GM19025 (cell line): Measurements from ENCODE around the gene ARX.

Experiments
- ATAC-seq: cut with Tn5 transposase; IDR thresholded peaks from one replicate; pipeline ENCODE4 v1.9.1; 2021; ENCODE audit warnings: mild to moderate bottlenecking, low read depth, moderate library complexity; ENCODE audit not compliant: unreplicated experiment

ARX gene

DNA sequence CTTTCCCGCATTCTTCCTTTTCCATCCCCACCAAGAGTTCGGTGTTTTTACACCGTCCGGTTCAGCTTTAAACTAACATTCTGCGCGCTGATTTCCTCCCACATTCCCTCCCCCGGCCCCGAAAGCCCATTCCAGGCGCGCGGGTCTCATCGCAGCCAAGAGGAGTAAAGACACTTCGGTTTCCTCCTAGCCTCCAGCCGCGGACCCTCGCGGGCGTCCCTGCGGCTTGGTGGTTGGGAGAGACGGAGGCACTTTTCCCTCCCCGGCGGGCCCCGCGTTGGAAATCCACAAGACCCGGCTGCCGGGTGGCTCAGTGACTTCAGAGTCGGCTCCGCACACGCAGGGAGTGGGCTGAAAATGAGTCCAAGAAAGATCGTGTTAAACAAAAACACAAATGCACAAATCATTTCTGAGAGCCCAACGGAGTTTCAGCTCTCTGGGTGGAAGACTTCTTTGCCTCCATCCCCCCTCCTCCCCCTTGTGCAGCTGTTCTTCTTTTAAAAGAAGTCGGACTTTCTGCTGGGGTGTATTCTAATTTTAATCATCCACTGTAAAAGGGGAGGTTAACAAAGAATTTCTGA is 2.0 kb upstream of the ARX start:
- ATAC-seq, result no peak

- no peak for ATAC-seq
Measured at GRCh38 chrX:25016938-25017598, 1.3 kb upstream of the ARX start.

GRCh38 chrX:25016361-25016671 is 551 bp upstream of the ARX start:
- ATAC-seq, result no peak

DNA sequence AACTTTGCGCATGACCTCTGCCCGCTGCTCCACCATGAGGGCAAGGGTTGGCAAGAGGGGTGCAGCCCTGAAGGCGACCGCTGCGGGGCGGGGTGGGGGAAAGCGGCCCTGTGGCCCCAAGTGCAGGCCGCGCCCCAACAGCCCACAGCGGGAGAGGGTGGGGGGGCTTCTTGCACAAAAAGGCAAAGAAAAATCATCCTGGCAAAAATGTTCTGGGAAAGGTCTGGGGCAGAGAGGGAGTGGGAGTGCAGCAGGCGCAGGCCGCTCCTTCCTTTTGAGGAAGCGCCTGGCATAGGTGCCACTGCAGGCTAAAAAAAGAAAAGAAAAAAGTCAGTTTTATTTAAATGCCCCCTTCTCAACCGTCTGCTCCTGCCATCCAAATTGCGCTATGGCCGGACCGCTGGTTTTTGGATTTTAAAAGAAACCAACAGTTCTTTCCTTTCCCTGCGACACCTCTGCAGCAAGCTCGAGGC is 1.4 kb downstream of the ARX start:
- ATAC-seq, result no peak

DNA sequence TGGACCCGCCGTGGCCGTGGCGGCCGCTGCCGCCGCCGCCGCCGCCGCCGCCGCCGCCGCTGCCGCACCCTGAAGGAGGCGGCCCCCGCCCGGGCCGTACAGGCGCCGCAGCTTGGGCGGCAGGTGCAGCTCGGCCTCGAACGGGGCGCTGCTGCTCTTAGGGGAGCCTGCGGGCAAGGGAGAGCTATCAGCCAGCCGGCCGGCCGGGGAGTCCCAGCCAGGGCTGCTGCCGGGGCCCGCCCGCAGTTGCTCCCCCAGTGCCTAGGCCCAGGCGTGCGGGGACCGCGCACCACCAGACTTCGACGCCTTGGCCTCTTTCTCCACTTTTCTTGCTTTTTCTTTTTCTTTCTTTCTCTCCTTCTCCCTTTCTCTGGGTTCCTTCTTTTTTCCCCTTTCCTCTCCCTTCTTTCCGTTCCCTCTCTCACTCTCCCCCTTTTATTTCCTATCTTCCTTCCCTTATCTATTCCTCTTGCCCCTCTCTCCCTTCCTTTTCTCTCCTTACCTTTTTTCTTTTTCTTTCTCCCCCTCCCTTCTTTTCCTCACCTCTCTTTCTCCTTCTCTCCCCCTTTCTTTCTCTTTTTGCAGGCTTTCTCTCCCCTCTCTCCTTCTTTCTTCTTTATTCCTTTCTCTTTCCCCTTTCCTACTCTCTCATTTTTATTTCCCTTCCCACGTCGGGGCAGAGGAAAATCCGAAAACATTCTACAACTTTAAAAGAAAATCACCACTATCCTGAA is 2.0 kb downstream of the ARX start:
- ATAC-seq, result no peak

DNA sequence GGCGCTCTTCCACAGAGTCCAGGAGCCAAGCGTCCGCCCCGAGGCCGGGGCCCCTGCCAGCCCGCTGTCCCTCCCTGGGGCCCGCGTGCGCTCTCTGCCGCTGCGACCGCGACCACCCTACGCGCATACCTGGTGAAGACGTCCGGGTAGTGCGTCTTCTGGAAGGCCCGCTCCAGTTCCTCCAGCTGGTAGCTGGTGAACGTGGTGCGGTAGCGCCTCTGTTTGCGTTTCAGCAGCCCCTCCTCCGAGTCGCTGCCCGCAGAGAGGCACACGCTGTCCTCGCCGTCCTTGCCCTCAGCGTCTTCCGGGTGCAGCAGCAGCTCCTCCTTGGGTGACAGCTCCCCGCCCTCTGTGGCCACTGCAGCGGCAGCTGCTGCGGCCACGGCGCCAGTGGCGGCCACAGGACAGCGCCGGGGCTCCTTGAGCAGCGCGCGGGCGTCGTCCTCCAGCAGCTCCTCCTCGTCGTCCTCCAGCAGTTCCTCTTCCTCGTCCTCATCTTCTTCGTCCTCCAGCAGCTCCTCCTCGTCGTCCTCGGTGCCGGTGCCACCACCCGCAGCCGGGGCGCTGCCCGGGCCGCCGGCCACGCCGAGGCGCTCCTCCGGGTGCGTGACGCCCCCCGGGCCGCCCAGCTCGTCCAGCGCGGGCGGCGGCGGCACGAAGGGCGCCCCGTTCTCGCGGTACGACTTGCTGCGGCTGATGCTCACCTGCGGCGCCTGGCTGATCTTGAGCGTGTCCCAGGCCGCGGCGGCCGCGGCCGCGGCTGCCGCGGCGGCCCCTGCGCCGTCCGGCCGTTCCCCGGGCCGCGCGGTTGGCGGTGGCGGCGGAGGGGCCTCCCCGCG is 2.8 kb downstream of the ARX start:
- ATAC-seq, result no peak

GRCh38 chrX:25012433-25012735 is 3.4 kb downstream of the ARX start:
- ATAC-seq, result no peak

GRCh38 chrX:25011589-25012432 is 4.0 kb downstream of the ARX start:
- ATAC-seq, result no peak

DNA sequence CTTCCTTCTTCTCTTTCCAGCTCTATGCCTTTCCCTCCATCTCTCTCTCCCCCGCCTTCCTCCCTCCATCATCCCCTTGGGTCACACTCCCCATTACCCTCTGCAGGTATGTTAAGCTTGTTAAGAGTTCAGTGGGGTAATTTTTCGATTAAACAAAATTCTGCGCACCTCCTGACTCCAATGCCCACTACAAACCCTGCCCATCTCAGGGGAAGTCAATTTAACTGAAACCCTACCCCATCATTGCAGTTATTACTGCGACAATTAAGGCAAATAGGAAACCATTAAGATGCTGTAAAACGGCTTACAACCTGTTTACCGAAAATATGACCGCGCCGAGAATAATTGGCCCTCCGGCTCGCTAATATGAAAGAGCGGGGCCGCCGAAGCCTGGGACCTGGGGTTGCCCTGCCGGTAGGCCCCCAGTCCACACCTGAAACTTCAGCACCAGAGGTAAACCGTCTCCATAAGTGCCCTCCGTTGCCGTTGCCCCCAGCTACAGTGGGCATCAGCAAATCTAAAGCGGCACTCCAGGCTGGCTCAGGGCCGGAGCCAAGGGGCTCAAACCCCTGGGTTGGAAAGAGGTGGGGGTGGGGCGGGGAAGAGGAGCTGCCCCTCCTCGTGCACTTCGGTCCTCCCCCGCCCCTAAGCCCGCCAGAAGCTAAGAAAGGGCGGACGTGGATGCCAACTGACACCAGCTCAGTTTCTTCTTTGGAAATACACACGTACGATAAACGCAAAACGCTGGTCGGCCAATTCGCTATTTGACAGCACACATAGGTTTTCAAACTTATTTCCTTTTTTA is 4.8 kb downstream of the ARX start:
- ATAC-seq, result no peak

DNA sequence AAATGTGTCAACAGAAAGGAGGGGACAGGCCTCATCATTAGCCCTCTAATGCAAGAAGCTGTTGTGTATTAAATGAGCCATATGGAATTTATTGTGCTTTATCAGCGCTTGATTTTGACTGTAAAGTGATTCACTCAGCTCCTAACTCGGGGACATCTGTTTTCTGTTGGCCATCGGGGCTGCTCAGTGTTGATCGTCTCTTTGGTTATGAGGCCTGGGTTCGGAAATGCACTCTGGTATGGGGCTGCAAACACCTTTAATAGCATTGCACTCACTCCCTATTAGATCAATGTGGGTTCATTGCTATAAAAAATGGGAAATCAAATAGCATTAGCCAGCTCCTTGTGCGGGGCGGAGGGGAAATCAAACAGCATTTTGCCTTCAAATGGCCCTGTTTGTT is 6.4 kb downstream of the ARX start:
- ATAC-seq, result no peak

DNA sequence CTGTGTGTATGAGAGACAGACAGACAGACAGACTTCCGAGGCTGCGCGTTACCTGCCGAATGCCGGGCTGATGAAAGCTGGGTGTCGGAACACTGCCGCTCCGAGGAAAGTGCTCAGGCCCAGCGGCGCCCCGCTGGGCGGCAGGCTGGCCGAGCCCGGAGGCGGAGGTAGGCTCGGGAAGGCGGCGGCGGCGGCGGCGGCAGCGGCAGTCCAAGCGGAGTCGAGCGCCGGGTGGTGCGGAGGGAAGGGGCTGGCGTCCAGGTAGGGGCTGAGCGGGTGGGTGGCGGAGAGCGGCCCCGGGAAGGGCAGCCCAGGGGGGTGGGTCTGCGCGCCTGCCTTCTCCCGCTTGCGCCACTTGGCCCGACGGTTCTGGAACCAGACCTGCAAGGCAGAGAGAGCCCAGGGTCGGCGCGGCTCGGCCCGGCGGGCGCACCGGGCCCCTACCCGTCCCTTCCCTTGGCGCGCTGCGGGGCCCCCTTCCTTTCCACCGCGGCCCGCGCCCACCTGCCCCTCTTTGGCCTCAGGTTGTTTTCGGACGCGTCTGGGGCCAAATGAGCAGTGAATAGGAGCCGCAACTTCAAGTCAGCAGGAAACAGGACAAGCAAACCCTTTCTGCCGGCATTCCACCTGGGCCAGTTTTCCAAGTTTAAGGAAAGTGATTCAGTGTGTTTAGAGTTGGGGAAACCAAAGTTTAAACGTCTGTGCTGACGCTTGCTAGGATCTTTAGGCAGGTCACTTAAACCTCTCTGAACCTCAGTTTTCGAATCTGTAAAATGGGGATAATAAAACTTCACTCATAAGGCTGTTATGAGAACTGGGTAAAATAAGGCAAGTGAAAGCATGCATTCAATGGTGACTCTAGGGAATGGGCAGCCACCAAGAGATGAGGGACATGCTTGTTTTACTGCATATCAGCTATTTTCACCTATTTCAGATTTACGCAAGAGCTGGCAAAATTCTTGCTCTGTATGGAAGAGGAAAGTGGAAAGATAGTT is 8.4 kb downstream of the ARX start:
- ATAC-seq, result no peak

DNA sequence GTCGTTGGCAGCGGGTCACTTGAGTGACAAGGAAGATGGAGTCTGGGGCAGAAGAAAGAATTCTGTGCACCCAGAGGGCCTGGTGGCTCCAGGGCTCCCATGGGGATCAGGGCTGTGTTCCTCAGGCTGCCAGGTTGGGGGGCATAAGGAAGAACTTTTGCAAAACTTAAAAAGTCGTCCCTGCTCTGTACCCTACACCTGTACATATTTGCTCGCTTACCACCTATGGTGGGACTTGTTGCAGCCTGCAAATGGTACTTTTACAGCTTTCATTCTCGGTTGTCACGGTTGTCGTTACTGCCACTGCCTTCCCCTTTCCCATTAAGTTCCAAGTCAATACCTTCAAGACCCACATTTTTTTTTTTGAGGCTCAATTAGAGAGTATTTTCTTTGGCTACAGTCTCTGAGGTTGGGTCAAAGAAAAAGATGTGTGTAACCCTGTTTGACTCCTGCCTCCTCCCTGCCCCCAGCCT is 9.1 kb downstream of the ARX start:
- ATAC-seq, result no peak

- ATAC-seq, result no peak
Measured at GRCh38 chrX:25005382-25006185, 10.2 kb downstream of the ARX start.

DNA sequence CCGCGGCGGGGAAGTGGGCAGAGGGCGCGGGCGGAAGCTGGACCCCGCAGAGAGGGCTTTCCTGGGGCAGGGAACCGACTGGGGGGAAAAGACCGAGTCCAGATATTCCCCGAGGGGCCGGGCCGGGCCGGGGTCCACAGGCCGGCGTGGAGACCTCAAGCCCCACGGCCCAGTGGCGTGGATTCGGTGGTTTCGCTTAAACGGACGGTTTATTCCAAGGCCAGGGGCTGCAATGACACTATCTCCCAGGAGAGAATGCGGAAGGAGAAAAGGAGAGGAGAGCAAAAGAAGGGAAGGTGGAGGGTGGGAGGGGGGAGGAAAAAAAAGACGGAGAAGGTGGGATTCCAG is 10.8 kb downstream of the ARX start:
- no peak for ATAC-seq

GRCh38 chrX:25004485-25005032 is 11.2 kb downstream of the ARX start:
- no peak for ATAC-seq

DNA sequence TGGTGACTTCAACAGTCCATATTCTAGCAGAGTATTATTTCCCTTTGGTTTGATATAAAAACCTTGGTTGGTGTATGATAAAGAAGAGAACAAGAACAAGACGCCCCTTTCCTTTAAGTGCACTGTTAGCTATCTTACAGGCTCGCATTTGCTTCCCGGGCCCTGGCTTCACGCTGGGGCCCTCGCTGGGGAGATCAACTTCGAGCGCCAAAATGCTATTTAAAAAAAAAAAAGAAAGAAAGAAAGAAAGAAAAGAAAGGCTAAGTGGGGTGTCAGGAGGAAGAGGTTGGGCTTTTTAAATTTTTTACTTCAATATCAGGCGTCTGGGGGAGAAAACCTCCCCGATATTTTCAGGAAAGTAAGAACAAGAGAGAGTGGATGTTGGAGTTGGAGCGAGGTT is 11.7 kb downstream of the ARX start:
- no peak for ATAC-seq

DNA sequence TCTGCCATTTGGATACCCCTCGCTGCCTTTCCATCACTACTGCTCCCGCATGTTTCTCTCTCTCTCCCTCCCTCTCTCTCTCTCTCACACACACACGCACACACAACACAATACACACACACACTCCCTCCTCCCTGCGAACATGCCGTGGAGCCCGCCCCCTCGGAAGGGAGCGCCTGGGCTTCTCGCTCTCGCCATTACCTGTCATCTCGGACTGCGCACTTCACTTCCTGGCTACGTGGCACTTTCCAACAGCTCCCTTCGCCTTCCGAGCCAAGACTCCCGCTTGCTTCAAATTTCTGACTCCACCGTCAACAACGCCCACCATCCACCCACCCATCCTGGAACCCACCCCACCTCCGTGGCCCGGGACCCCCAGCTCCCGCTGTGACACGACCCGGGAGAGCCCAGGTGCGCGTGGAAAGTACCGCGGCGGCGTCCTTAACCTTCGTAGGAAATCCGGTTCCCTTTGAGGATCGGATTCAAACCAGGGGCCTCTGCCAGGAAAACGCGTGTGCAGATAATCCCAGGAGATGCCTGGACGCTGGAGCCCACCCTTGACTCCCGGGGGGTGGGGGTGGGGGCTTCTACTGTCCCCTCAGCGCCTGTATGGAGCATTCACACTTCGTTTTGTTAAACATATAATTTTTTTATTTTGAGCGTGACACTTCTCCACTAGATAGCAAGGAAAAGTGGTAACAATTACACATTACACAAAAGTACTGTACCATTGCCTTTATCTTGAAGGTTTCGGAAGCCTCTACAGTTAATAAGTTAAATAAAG is 12.5 kb downstream of the ARX start:
- ATAC-seq, result no peak
